Esophagus muscularis mucosa (tissue), 4 donors: ENCODE measurements around the gene PLCH1. TPM values are rescaled to one million over a fixed set of nuclear protein-coding genes. Genes with fewer than 3 reads are reported as not detected.

Source experiments
- DNase-seq: peaks from one replicate; pipeline ENCODE4 v3.0.0-alpha.2; 2017; ENCODE audit errors: extremely low spot score
- H3K27ac ChIP-seq, 4 donors: fragments of 200-600 bp; sonication (generic); replicated peaks in 1 of 4; 1 replicate in 3 of 4; 2 replicates in 1 of 4; pipeline ENCODE4 v1.5.1; 2016 to 2019; ENCODE audit warnings: mild to moderate bottlenecking in 1 of 4
- H3K27me3 ChIP-seq, 4 donors: fragments of 200-600 bp; sonication (generic); one replicate each; pipeline versions ENCODE4 v1.5.1 to v1.6.0; 2016 to 2019
- H3K36me3 ChIP-seq, 4 donors: fragments of 200-600 bp; sonication (generic); one replicate each; pipeline ENCODE4 v1.5.1; 2016 to 2019
- H3K4me1 ChIP-seq, 4 donors: fragments of 200-600 bp; sonication (generic); one replicate each; pipeline ENCODE4 v1.5.1; 2016 to 2019
- H3K4me3 ChIP-seq, 4 donors: fragments of 200-600 bp; sonication (generic); 1 replicate in 2 of 4; 2 replicates in 2 of 4; pipeline ENCODE4 v1.5.1; 2016 to 2019; ENCODE audit warnings: mild to moderate bottlenecking in 4 of 4, moderate library complexity in 1 of 4
- H3K9me3 ChIP-seq, 4 donors: fragments of 200-600 bp; sonication (generic); 1 replicate in 3 of 4; 2 replicates in 1 of 4; pipeline ENCODE4 v1.5.1; 2016 to 2019
- CTCF ChIP-seq, 3 experiments: fragments of 200-600 bp in 2 of 3; fragments of 450-650 bp in 1 of 3; sonication (generic) in 2 of 3; IDR thresholded peaks; one replicate each; pipeline ENCODE4 v1.5.1; 2017 to 2019; ENCODE audit warnings: antibody characterized with exemption in 3 of 3, mild to moderate bottlenecking in 2 of 3, moderate library complexity in 1 of 3
- EP300 ChIP-seq: sonication (generic); formaldehyde crosslinking; IDR thresholded peaks from one replicate; pipeline ENCODE4 v1.6.1; 2017; ENCODE audit warnings: antibody characterized with exemption
- POLR2A ChIP-seq: fragments of 450-650 bp; IDR thresholded peaks from one replicate; pipeline ENCODE4 v1.6.1; 2017; ENCODE audit warnings: antibody characterized with exemption, moderate library complexity, mild to moderate bottlenecking, low read depth
- POLR2AphosphoS5 ChIP-seq, 2 donors: sonication (generic); formaldehyde crosslinking; IDR thresholded peaks; one replicate each; pipeline ENCODE4 v1.6.1; 2017; ENCODE audit warnings: antibody characterized with exemption in 2 of 2
- WGBS: methylation state at CpG from one replicate; pipeline ENCODE4 v1.1.5; 2018; 5-methylcytosine and 5-hydroxymethylcytosine counted together
- intact Hi-C: fragments of 100-400 bp; cut with DNase I; formaldehyde crosslinking; loops from one replicate; pipeline ENCODE4 v1.15.1; 2023
- total RNA-seq, 4 donors: library from RNA; depleted of rRNA; stranded (reverse); fragments of >200 nt; gene quantifications; one replicate each; pipeline versions ENCODE4 v1.1.0 to v1.2.1, GENCODE V29; 2016

PLCH1 gene
- total RNA-seq, 4 donors from 2014 or later = under 0.01 to 0.52 (median 0.36) TPM

- Histone ChIP-seq H3K27ac (no peak overlapping the region), H3K9me3 (peaks cover 0 to 12% (median 6%) of the 10 kb centered on the region in 4 donors), H3K4me1 (no peaks in the 10 kb centered on the region), H3K4me3 (no peak overlapping the region), H3K36me3 (no peaks in the 10 kb centered on the region), H3K27me3 (no peaks in the 10 kb centered on the region)
- intact Hi-C loops = no loop called here
- WGBS = 100% methylated on average over 2 of the region's 2 CpGs
- TF ChIP-seq POLR2AphosphoS5 (IDR thresholded peaks at IDR 0.05) (no peak), CTCF (IDR thresholded peaks at IDR 0.05) (no peak), EP300 (no peak), POLR2A (no peak)
- DNase-seq = no peak
Measured at GRCh38 chr3:155481591-155481990, 263.3 kb downstream of the PLCH1 start.

GRCh38 chr3:155481089-155481488, 263.8 kb downstream of the PLCH1 start:
- no peak overlapping the region for H3K4me3 ChIP-seq
- DNase-seq = no peak
- intact Hi-C loops = no loop called here
- TF ChIP-seq CTCF (IDR thresholded peaks at IDR 0.05) (no peak), POLR2AphosphoS5 (IDR thresholded peaks at IDR 0.05) (no peak), EP300 (no peak), POLR2A (no peak)
- H3K36me3 ChIP-seq = no peaks in the 10 kb centered on the region
- WGBS = 82% methylated on average over 10 of the region's 12 CpGs
- peaks cover 0 to 13% (median 6%) of the 10 kb centered on the region in 4 donors for H3K9me3 ChIP-seq
- H3K27ac ChIP-seq = no peak overlapping the region
- no peaks in the 10 kb centered on the region for H3K4me1 ChIP-seq
- H3K27me3 ChIP-seq = no peaks in the 10 kb centered on the region

GRCh38 chr3:155465664-155466063, 279.2 kb downstream of the PLCH1 start:
- TF ChIP-seq CTCF (IDR thresholded peaks at IDR 0.05) (no peak), EP300 (no peak), POLR2A (no peak), POLR2AphosphoS5 (IDR thresholded peaks at IDR 0.05) (no peak)
- peaks cover 0 to 37% (median 13%) of the 10 kb centered on the region in 4 donors for H3K9me3 ChIP-seq
- H3K36me3 ChIP-seq = no peaks in the 10 kb centered on the region
- intact Hi-C loops = no loop called here
- WGBS = 62% methylated on average over 2 of the region's 2 CpGs
- no peaks in the 10 kb centered on the region for H3K27me3 ChIP-seq
- H3K4me3 ChIP-seq = no peak overlapping the region
- no peak overlapping the region for H3K27ac ChIP-seq
- H3K4me1 ChIP-seq = no peaks in the 10 kb centered on the region
- DNase-seq = no peak

- Histone ChIP-seq H3K27me3 (no peaks in the 10 kb centered on the region), H3K4me1 (no peaks in the 10 kb centered on the region), H3K4me3 (no peak overlapping the region), H3K36me3 (no peaks in the 10 kb centered on the region), H3K27ac (no peak overlapping the region), H3K9me3 (peaks cover 0 to 21% (median 8%) of the 10 kb centered on the region in 4 donors)
- 90% methylated on average over 4 of the region's 4 CpGs for WGBS
- DNase-seq = no peak
- intact Hi-C loops = no loop called here
- TF ChIP-seq CTCF (IDR thresholded peaks at IDR 0.05) (no peak), POLR2A (no peak), EP300 (no peak), POLR2AphosphoS5 (IDR thresholded peaks at IDR 0.05) (no peak)
Measured at GRCh38 chr3:155462672-155463071, 282.2 kb downstream of the PLCH1 start.

- WGBS = 84% methylated on average over 4 of the region's 4 CpGs
- no peaks in the 10 kb centered on the region for H3K4me1 ChIP-seq
- no peak overlapping the region for H3K4me3 ChIP-seq
- H3K27ac ChIP-seq = no peak overlapping the region
- H3K36me3 ChIP-seq = no peaks in the 10 kb centered on the region
- no peaks in the 10 kb centered on the region for H3K9me3 ChIP-seq
- intact Hi-C loops = no loop called here
- H3K27me3 ChIP-seq = no peaks in the 10 kb centered on the region
- TF ChIP-seq EP300 (no peak), POLR2AphosphoS5 (IDR thresholded peaks at IDR 0.05) (no peak), POLR2A (no peak), CTCF (IDR thresholded peaks at IDR 0.05) (no peak)
- DNase-seq = no peak
Measured at GRCh38 chr3:155457591-155457990, 287.3 kb downstream of the PLCH1 start.
